Tibial nerve (tissue), 4 donors: ENCODE results near the gene NXPH1. TPM values are rescaled to one million over a fixed set of nuclear protein-coding genes. Genes with fewer than 3 reads are reported as not detected.

Experiments used
- DNase-seq, 2 donors: peaks; one replicate each; pipeline ENCODE4 v3.0.0-alpha.2; 2019; ENCODE audit warnings: low spot score in 2 of 2
- H3K27ac ChIP-seq, 4 donors: fragments of 200-600 bp; sonication (generic) in 3 of 4; one replicate each; pipeline ENCODE4 v1.5.1; 2017 to 2019; ENCODE audit warnings: mild to moderate bottlenecking in 1 of 4
- H3K27me3 ChIP-seq, 2 donors: fragments of 200-600 bp; sonication (generic) in 1 of 2; one replicate each; pipeline versions ENCODE4 v1.5.1 to v1.6.0; 2017 to 2019
- H3K36me3 ChIP-seq, 3 donors: fragments of 200-600 bp; sonication (generic); one replicate each; pipeline ENCODE4 v1.5.1; 2018 to 2019
- H3K4me1 ChIP-seq, 4 donors: fragments of 200-600 bp; sonication (generic) in 3 of 4; one replicate each; pipeline ENCODE4 v1.5.1; 2017 to 2019
- H3K4me3 ChIP-seq, 4 donors: fragments of 200-600 bp; sonication (generic) in 3 of 4; one replicate each; pipeline ENCODE4 v1.5.1; 2017 to 2019; ENCODE audit warnings: mild to moderate bottlenecking in 1 of 4, moderate library complexity in 1 of 4
- H3K9me3 ChIP-seq, 4 donors: fragments of 200-600 bp; sonication (generic) in 3 of 4; one replicate each; pipeline ENCODE4 v1.5.1; 2017 to 2019
- CTCF ChIP-seq, 5 experiments: fragments of 200-600 bp in 3 of 5; fragments of 450-650 bp in 2 of 5; sonication (generic) in 3 of 5; IDR thresholded peaks; one replicate each; pipeline ENCODE4 v1.5.1; 2016 to 2019; ENCODE audit warnings: antibody characterized with exemption in 5 of 5, mild to moderate bottlenecking in 3 of 5, moderate library complexity in 2 of 5
- EP300 ChIP-seq, 2 donors: sonication (generic); formaldehyde crosslinking; IDR thresholded peaks; one replicate each; pipeline ENCODE4 v1.6.1; 2017; ENCODE audit warnings: antibody characterized with exemption in 2 of 2, mild to moderate bottlenecking in 1 of 2
- POLR2A ChIP-seq, 2 donors: fragments of 450-650 bp; IDR thresholded peaks; one replicate each; pipeline ENCODE4 v1.6.1; 2017; ENCODE audit warnings: antibody characterized with exemption in 2 of 2, mild to moderate bottlenecking in 2 of 2, moderate library complexity in 2 of 2
- WGBS, 2 donors: methylation state at CpG; one replicate each; pipeline ENCODE4 v1.1.5; 2018; 5-methylcytosine and 5-hydroxymethylcytosine counted together
- total RNA-seq, 4 donors: library from RNA; depleted of rRNA; stranded (reverse); fragments of >200 nt; gene quantifications; one replicate each; pipeline ENCODE4 v1.1.0, GENCODE V29; 2016

The NXPH1 gene
- total RNA-seq, 4 donors from 2014 or later = not detected

DNA sequence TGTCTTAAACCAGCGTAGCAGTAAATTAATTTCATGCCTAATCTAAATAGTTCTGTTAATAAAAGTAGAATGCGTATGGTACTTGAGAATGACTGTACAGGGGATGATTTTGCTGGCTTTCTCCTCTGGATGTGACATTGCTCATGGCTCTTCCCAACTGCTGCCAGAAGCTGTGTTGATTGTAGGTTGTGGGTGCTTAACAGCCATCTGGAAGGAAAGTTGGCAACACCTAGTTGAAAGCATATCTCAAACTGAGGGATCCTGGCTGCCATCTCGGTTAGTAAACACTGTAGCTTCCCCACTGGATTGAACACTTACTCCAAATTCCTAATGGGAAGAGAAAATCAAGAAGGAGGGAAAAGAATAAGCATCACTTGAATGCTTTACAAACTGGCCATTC lies 130.9 kb downstream of the NXPH1 start:
- no peaks in the 10 kb centered on the region for H3K9me3 ChIP-seq
- no peak overlapping the region for H3K27ac ChIP-seq
- 84 to 93% methylated on average over 3 of the region's 3 CpGs for WGBS, 2 donors
- TF ChIP-seq POLR2A (IDR thresholded peaks at IDR 0.05) (no peak), CTCF (IDR thresholded peaks at IDR 0.05) (no peak)
- DNase-seq = no peak
- H3K27me3 ChIP-seq = no peaks in the 10 kb centered on the region
- no peak overlapping the region for H3K4me3 ChIP-seq
- no peaks in the 10 kb centered on the region for H3K36me3 ChIP-seq
- no peaks in the 10 kb centered on the region for H3K4me1 ChIP-seq

DNA sequence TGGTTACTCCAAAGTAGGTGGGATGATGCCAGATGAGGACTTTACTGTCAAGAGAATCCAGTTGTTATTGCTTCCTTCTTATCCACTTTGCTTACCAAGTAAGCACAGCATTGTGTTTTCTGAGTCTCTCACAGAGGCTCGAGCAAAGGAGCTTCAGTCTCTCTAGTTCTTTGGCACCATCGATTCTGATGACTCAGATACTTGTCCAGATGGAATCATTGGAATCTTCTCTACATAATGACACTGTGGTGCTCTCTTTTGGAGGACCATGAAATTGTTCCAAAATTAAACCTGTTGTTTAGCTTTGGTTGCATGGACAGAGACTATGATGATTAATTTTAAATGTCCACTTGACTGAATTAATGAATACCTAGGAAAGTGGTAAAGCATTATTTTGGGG lies 132.6 kb downstream of the NXPH1 start:
- Histone ChIP-seq H3K4me3 (no peak overlapping the region), H3K27me3 (no peaks in the 10 kb centered on the region), H3K4me1 (no peaks in the 10 kb centered on the region), H3K27ac (no peak overlapping the region), H3K36me3 (no peaks in the 10 kb centered on the region), H3K9me3 (no peaks in the 10 kb centered on the region)
- no peak for DNase-seq
- TF ChIP-seq POLR2A (IDR thresholded peaks at IDR 0.05) = no peak
- no peak for TF ChIP-seq EP300 (IDR thresholded peaks at IDR 0.05)
- no peak for TF ChIP-seq CTCF (IDR thresholded peaks at IDR 0.05)
- 61 to 79% methylated on average over 2 of the region's 2 CpGs for WGBS, 2 donors

GRCh38 chr7:8567626-8568025 lies 134.2 kb downstream of the NXPH1 start:
- Histone ChIP-seq H3K36me3 (no peaks in the 10 kb centered on the region), H3K27ac (no peak overlapping the region), H3K4me1 (no peaks in the 10 kb centered on the region), H3K4me3 (no peak overlapping the region), H3K9me3 (no peaks in the 10 kb centered on the region), H3K27me3 (no peaks in the 10 kb centered on the region)
- DNase-seq = no peak
- no peak for TF ChIP-seq POLR2A (IDR thresholded peaks at IDR 0.05)
- TF ChIP-seq EP300 (IDR thresholded peaks at IDR 0.05) = no peak
- TF ChIP-seq CTCF (IDR thresholded peaks at IDR 0.05) = no peak
- 84 to 85% methylated on average over 4 of the region's 4 CpGs for WGBS, 2 donors

- no peaks in the 10 kb centered on the region for H3K4me1 ChIP-seq
- 84 to 85% methylated on average over 6 of the region's 6 CpGs for WGBS, 2 donors
- H3K4me3 ChIP-seq = no peak overlapping the region
- no peaks in the 10 kb centered on the region for H3K27me3 ChIP-seq
- no peak overlapping the region for H3K27ac ChIP-seq
- DNase-seq = no peak
- H3K9me3 ChIP-seq = no peaks in the 10 kb centered on the region
- no peaks in the 10 kb centered on the region for H3K36me3 ChIP-seq
- TF ChIP-seq EP300 (IDR thresholded peaks at IDR 0.05) (no peak), POLR2A (IDR thresholded peaks at IDR 0.05) (no peak), CTCF (IDR thresholded peaks at IDR 0.05) (no peak)
These were observed 146.3 kb downstream of the NXPH1 start for GRCh38 chr7:8579661-8580194.

DNA sequence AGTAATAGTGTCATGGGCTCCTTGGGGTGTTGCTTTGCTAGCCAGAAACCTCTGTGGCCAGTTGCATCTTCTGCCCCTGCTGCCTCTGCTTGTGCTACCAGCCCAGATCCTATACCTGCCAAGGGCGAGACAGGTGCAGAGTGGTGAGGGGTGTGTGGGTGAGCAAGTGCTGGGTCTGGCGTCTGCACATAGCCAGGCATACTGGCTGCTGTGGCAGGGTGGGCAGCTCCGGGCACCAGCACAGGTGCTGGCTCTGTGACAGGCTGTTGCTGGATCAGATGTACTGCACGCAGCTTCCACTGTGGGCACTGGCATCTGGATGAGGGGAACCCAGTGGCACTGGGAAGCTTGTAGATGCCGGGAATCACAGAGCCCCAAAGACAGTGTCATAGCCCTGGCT lies 148.4 kb downstream of the NXPH1 start:
- Histone ChIP-seq H3K9me3 (no peaks in the 10 kb centered on the region), H3K4me1 (no peaks in the 10 kb centered on the region), H3K27ac (no peak overlapping the region), H3K36me3 (no peaks in the 10 kb centered on the region), H3K27me3 (no peaks in the 10 kb centered on the region), H3K4me3 (no peak overlapping the region)
- WGBS, 2 donors = 93 to 100% methylated on average over 2 to 5 of the region's 5 CpGs
- TF ChIP-seq CTCF (IDR thresholded peaks at IDR 0.05) (no peak), POLR2A (IDR thresholded peaks at IDR 0.05) (no peak), EP300 (IDR thresholded peaks at IDR 0.05) (no peak)
- DNase-seq = no peak
